ENCODE data around the gene MYH15.

DNA sequence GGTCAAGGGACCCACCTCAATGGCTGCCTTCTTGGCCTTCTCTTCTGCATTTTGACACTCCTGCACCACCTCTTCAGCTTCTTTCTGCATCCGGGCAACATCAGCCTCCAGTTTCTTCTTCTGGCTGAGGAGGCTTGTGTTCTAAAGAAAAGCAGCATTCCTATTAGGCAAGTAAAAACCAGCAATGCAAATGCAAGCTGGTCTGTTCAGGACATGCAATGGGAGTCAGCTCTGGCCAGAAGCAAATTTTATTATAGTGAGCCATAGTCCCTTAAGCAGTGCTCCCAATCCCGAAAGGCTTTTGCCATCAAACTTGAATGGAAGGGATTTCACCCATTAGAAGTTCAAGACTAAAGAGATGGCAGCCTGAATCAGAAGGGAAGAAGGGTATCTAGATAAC lies 116.4 kb downstream of the MYH15 start:
- TF ChIP-seq CTCF (conservative IDR thresholded peaks at IDR 0.05 in 1 of 2, IDR thresholded peaks at IDR 0.05 in 1 of 2; ENCODE audit: extremely low read depth in 1 of 2, insufficient read depth in 1 of 2, low read depth in 1 of 2, low read length in 2 of 2): no peak
- TF ChIP-seq EZH2 (IDR thresholded peaks at IDR 0.05; ENCODE audit: borderline replicate concordance, low read length): no peak

Data from mammary epithelial cell (primary cell).